Right kidney (tissue), 1 donor: ENCODE measurements around the gene RDH14.

Experiments
- DNase-seq: peaks from one replicate; pipeline ENCODE4 v3.0.0-alpha.2; 2016

The RDH14 gene

DNA sequence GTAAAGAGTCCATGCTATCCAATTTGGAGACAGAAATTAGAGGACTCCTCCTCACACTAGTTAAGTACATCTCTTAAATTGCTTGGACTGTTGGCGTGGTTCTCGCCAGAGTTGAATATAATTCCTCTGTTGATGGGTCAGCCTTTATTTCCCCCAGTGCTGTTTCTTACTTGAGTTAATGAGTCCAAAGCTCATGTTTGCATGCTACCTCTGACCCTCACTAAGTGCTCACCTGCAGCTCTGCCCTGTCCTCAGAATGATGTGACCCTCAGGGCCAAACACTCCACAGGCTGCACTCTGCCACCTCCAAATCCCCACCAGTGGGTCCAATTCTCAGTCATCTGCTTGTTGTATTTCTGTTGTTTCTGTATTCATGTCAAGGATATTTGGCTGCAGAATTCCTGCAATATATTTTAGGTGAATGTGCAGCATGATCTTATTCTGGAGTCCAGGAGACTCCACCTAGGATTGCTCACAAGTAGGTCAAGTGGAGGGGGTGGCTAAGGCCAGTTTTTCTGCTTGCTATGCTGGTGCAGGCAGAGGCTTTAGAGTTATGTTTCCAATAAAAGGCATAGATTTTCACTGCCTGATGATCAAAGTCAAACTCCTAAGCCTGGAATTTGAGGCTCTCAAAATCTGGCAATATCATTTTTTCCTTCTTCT, 37.8 kb downstream of the RDH14 start:
- no peak for DNase-seq

DNA sequence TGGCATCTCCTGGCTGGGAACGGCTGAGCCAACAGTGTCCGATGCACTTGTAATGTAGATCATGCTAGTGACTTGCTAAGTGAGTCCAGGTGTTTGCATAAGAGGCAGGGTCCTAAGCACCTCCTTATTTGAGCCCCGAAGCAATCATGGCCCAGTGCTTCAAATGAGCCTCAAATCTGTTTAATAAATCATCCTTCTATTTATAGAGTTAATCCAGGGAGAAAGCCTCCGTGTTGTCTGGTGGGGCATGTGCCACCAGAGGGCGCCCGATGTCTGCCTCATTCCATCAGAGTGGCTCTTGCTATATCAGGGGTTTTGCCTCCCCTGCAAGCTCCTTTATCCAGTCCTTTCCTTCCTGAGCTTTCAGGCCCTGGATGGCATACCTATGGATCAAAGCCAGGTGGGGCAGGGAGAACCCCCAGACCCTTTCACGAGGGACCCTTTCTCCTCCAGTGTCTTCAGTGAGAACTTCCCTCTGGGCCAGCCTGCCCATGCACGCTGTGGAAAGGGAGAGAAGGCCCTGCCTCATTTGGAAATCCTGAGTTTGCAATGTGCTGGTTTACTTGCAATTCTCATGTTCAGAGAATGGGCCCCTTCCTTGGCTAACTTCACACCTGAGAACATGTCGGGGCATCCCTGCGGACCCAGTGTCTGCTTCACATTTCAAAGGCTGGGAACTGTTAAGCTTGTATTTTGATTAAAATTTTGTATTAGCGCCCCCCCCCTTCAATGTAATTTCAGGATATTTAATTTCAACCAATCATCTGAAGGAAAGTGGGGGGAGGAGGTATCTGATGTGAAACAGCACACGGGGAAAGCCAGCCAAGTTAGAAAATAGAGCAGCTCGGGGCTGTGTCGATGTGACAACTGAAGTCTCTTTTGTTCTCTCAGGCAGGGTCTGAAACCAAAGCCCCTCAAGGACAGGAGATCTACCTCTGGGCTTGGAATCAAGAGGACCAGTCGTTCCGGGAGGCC, 39.7 kb downstream of the RDH14 start:
- DNase-seq = peak; percentile 73

DNA sequence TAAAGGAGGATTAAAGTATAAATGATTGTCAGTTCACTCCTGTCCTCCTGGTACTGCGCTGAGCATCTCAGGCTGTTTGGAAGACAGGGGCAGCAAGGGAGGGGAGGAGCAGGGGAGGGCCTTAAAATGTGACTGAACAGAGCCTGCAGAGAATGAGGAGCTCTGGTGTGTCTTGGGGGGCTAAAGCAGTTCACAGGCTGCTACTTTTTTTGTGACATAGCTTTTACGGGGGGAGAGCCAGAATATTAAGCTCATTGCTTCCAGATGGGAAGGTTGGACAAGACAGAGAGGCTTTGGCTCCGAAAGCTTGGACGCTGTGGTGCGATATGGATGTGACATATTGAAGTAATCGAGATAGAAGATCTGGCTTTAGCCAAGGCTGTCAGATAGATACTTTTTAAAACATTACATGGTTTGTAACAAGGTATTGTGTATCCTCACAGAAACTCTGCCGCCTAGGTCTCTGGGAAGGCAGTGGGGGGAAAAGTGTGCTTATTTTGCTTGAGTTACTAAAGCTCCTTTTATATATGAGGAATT, 40.5 kb downstream of the RDH14 start:
- DNase-seq = no peak

DNA sequence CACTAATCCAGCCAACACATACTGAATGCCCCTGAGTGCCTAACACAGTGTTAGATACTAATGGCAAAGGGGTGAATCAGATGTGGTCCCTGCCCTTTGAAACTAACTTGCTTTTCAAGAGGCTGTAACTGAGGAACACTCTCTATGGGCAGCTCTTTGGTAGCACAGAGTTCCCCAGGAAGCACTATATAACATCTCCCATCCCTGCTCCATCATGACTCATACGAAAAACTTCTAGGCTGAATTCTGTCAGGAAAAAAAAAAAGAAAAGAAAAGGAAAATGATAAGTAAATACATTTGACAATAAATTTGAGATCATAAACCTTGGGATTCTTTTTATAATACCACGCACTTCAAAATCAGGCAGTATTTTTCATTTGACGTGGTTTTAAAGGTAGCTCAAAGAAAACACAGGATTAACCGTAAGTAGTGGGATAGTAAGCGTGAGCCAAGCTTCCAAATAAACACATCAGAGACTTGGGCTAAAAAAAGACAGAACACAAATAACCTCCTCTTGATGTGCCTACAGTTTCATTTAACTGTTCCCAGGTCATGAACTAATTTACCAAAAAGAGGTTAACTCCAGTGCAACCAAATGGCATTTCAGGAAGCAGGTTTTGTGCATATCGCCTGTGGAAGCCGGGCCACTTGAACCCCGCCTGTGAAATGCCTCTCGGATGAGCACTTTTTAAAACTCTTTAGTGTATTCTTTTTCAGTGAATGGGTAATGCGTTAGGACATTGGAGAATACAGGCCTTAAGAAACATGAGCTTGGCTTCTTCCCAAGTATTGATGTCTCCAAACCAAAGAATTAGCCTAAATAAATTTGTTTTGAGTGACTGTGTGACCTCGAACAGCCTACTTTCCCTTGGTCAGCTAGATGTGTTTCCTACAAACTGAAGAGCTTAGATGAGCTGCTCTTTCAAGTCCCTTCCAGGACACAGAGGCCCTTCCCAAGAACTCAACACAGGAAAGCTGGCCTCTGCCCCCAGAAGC, 42.0 kb downstream of the RDH14 start:
- DNase-seq = no peak

DNA sequence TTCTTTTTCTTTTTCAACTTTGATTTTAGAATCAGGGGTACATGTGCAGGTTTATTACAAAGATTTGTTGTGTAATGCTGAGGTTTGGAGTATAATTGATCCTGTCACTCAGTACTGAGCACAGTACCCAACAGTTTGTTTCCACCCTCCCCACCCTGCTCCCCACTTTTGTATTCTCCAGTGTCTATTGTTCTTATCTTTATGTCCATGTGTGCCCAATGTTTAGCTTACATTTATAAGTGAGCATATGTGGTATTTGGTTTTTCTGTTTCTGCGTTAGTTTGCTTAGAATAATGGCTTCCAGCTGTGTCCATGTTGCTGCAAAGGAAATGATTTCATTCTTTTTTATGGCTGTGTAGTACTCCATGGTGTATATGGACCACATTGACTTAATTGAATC, 43.1 kb downstream of the RDH14 start:
- DNase-seq = no peak

DNA sequence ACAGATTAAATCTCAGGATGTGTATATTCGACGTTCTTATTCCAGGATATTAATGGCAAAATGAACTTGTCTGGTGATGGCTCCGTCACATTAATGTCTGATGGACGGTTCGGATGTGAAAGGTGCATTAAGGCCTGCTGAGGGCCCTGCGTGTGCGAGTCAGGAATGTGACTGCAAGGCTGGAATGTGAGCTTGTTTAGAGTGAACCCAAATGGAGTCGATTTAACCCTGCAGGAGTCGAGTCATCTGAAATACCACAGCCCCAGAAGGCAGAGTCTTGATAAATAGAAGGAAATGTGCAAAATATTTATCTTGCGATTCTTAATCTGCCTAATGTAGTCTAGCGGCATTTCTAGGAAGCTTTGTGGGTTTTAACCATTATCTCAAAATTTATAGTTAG, 44.3 kb downstream of the RDH14 start:
- DNase-seq = no peak

DNA sequence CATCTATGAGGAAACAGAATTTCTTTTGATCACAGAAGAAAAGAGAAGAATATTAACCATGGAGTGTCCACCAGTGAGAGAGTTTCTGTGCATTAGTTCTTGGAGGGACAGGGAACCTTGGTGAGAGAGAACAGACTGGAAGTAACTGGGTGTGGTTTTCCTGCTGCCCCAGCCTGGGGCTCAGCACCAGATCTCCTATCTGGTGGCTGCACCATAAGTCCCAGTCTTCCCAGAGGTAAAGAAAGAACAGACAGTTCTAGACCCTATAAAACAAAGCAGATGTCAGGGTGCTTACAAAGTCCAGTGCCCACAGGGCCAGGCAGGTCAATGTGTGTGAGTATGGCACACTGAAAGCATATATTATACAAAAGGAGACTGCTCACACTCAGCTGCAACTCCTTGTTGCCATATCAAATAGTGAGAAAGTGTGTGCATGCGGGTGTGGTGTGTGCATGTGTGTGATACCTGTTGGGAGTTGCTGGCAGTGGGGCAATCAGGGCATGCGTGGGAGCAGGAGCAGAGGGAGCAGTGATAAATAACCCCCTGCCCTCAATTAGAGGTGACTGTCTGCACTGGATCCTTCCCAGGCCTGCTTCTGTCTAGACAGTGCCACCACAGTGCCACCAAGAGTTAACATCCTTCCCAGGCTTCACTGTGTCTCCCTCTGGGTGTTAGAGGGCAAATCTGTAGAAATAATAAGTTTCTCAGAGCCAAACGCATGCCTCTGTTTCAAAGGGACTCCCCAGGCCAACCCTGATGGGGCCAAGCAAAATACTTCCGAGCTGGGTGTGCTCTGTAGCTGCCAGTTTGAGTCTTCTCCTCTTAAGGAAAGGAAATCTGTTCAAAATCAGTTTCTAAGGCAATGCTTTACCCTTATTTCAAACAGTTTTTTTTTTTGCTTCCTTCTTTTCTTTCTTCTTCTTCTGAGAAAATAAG, 45.7 kb downstream of the RDH14 start:
- no peak for DNase-seq

DNA sequence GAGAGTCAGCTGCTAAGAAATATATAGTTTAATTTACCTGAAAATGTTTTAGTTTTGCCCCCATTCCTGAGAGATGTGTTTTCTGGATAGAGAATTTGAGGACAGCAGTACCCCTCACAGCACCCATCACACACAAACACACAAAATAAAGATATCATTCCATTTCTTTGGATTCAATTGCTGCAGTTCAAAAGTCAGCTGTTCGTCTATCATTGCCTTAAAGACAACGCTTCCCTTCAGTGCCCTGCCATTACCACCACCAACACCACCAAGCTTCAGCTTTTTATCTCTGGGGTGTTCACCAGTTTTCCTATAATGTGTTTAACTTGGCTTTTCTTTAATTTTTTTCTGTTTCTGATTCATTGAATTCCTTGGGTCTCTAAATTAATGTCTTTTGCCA, 49.7 kb downstream of the RDH14 start:
- no peak for DNase-seq

DNA sequence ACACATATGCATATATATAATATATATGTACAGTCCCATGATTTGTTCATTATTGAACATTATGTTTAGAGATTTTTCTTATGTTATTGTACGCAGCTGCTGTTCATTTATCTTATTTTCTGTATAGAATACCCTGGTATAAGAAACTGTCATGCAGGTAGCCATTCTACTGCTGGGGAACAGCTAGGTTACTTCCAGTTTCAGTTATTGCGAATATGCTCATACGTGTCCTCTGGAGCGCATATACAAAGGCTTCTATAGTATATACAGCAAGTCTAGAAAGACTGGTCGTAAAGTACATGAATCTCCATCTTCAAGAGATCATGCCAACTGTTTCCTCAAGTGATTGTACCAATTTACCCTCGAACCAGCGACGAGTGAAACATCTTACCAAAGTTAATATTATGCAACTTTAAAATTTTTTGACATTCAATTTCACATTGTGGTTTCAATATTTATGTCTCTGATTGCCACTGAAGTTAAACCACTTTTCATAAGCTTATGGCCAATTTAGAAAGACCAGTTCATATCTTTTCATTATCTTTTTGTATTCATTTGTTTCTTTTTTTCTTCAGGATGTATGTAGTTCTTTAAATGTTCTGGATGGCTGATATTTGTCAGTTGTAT, 53.5 kb downstream of the RDH14 start:
- no peak for DNase-seq

DNA sequence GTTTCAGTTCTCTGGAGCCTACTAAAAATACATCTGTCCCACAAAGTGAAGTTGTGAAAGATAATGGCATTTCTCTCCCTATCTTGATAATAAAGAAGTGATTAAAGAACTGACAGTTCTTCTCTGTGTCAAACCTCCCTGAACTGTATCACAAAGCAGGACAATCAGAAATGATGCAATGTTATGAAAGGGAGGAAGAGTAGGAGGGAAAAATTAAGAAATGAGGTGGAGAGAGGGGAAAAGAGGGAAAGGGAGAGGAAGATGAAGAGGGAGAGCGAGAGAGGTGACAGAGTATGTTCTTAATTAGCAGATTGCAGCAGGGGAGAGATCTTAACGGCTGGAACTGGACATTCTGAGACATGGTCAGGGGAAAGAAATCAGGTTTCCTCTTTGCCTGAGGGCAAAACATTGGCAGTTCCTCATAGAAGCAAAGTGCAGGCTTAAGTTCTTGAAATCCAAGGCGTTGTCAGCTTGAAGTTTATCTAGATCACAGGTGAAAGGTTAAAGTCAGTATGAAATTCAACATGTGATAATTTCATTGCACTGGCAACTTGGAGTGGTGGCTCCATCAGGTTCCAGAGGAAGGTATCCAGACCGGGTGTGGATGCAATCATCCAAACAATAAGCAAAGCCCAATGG, 54.6 kb downstream of the RDH14 start:
- no peak for DNase-seq
